ENCODE results near the gene MIEN1.
"Not testable (repeated sequence)": the region's sequence is repeated elsewhere in the genome, so short reads cannot be mapped to it uniquely, and the experiment has no call there.

Gene MIEN1

GRCh38 chr17:39716073-39716818, 14.1 kb downstream of the MIEN1 start:
- DNase-seq (ENCODE audit: low read depth): no peak

- DNase-seq (ENCODE audit: low read depth): no peak
Measured at GRCh38 chr17:39715375-39716072, 14.8 kb downstream of the MIEN1 start.

GRCh38 chr17:39714234-39714633, 16.1 kb downstream of the MIEN1 start:
- DNase-seq (ENCODE audit: low read depth): no peak

GRCh38 chr17:39711851-39712250, 18.5 kb downstream of the MIEN1 start:
- no peak for DNase-seq (ENCODE audit: low read depth)

- DNase-seq (ENCODE audit: low read depth): not testable (repeated sequence)
Measured at GRCh38 chr17:39711071-39711470, 19.3 kb downstream of the MIEN1 start.

- no peak for DNase-seq (ENCODE audit: low read depth)
Measured at GRCh38 chr17:39709998-39710964, 20.1 kb downstream of the MIEN1 start.

GRCh38 chr17:39709319-39709997, 20.9 kb downstream of the MIEN1 start:
- DNase-seq (ENCODE audit: low read depth): no peak

GRCh38 chr17:39706921-39707337, 23.4 kb downstream of the MIEN1 start:
- no peak for DNase-seq (ENCODE audit: low read depth)

- DNase-seq (ENCODE audit: low read depth): no peak
Measured at GRCh38 chr17:39706383-39706782, 23.9 kb downstream of the MIEN1 start.

GRCh38 chr17:39705786-39706348, 24.5 kb downstream of the MIEN1 start:
- DNase-seq (ENCODE audit: low read depth): no peak

- no peak for DNase-seq (ENCODE audit: low read depth)
Measured at GRCh38 chr17:39704821-39705551, 25.3 kb downstream of the MIEN1 start.

- DNase-seq (ENCODE audit: low read depth): no peak
Measured at GRCh38 chr17:39703913-39704312, 26.4 kb downstream of the MIEN1 start.

GRCh38 chr17:39702901-39703893, 27.1 kb downstream of the MIEN1 start:
- no peak for DNase-seq (ENCODE audit: low read depth)

GRCh38 chr17:39701784-39702422, 28.4 kb downstream of the MIEN1 start:
- no peak for DNase-seq (ENCODE audit: low read depth)

- DNase-seq (ENCODE audit: low read depth): no peak
Measured at GRCh38 chr17:39701012-39701783, 29.1 kb downstream of the MIEN1 start.

GRCh38 chr17:39700148-39700987, 30.0 kb downstream of the MIEN1 start:
- no peak for DNase-seq (ENCODE audit: low read depth)

GRCh38 chr17:39699818-39700147, 30.5 kb downstream of the MIEN1 start, which contains the start of gene ERBB2:
TSS of gene ERBB2 (plus strand) at chr17:39700064. CDS start at chr17:39700239, 175 bp downstream.
- DNase-seq (ENCODE audit: low read depth): no peak

Data from stimulated activated CD8-positive, alpha-beta memory T cell treated with anti-CD3 and anti-CD28 coated beads, Interleukin-4, amount 100 ng/mL, for 24 hours (primary cell).